B cell (primary cell): ENCODE data around the gene MEG3. TPM values are rescaled to one million over a fixed set of nuclear protein-coding genes. Genes with fewer than 3 reads are reported as not detected.

Experiments used
- ATAC-seq: fragments of 200-7000 bp; cut with Tn5 transposase; one replicate; pipeline ENCODE4 v1.10.0; 2021; ENCODE audit warnings: low read depth, mild to moderate bottlenecking, moderate number of reproducible peaks, moderate library complexity
- CTCF ChIA-PET: fragments of 350-600 bp; sonication (Branson Sonifier 250); formaldehyde crosslinking; loops from one replicate; lab custom pipeline; 2021; ENCODE audit warnings: antibody characterized with exemption, inconsistent platforms; lab: Charles Lee
- POLR2A ChIA-PET: fragments of 350-600 bp; sonication (Branson Sonifier 250); formaldehyde crosslinking; loops from one replicate; lab custom pipeline; 2021; ENCODE audit warnings: antibody characterized with exemption; lab: Charles Lee
- DNase-seq: peaks from one replicate; pipeline ENCODE4 v3.0.0; 2013
- H2AFZ ChIP-seq: 2 replicates; pipeline ENCODE4 v1.6.1; 2012; ENCODE audit warnings: mild to moderate bottlenecking, low read depth, low read length; ENCODE audit not compliant: insufficient read depth, poor library complexity, severe bottlenecking
- H3K27ac ChIP-seq, 2 donors: 1 replicate in 1 of 2; 2 replicates in 1 of 2; pipeline ENCODE4 v1.5.1; 2012 to 2013; ENCODE audit warnings: low read length in 2 of 2, mild to moderate bottlenecking in 2 of 2, moderate library complexity in 1 of 2
- H3K27me3 ChIP-seq, 4 experiments: fragments of 200-600 bp in 1 of 4; sonication (generic) in 1 of 4; replicated peaks in 1 of 4; 1 replicate in 2 of 4; 2 replicates in 2 of 4; pipeline versions ENCODE4 v1.6.1 to v1.7.0; 2013 to 2016; ENCODE audit warnings: low read length in 3 of 4, mild to moderate bottlenecking in 2 of 4, mixed read lengths in 1 of 4, moderate library complexity in 1 of 4; ENCODE audit not compliant: insufficient read depth in 4 of 4, control insufficient read depth in 3 of 4; ENCODE audit errors: control extremely low read depth in 1 of 4
- H3K36me3 ChIP-seq, 2 experiments: replicated peaks in 1 of 2; 1 replicate in 1 of 2; 2 replicates in 1 of 2; pipeline versions ENCODE4 v1.6.1 to v1.7.1; 2013; ENCODE audit warnings: low read length in 1 of 2; ENCODE audit not compliant: insufficient read depth in 2 of 2, control insufficient read depth in 1 of 2; ENCODE audit errors: control extremely low read depth in 1 of 2, extremely low read depth in 1 of 2
- H3K4me1 ChIP-seq, 2 donors: fragments of 200-600 bp in 1 of 2; sonication (generic) in 1 of 2; 1 replicate in 1 of 2; 2 replicates in 1 of 2; pipeline versions ENCODE4 v1.5.1 to v1.6.1; 2013 to 2017; ENCODE audit warnings: low read length in 2 of 2; ENCODE audit not compliant: control insufficient read depth in 2 of 2, insufficient read depth in 2 of 2
- H3K4me2 ChIP-seq: replicated peaks from 2 replicates; pipeline ENCODE3; 2012; ENCODE audit warnings: mild to moderate bottlenecking, low read depth, low read length; ENCODE audit not compliant: poor library complexity, severe bottlenecking
- H3K4me3 ChIP-seq, 5 experiments: fragments of 200-600 bp in 1 of 5; sonication (generic) in 1 of 5; 1 replicate in 3 of 5; 2 replicates in 2 of 5; pipeline versions ENCODE4 v1.5.1 to v1.7.0; 2011 to 2016; ENCODE audit warnings: low read length in 4 of 5, mild to moderate bottlenecking in 4 of 5, low read depth in 2 of 5, control low read depth in 1 of 5, moderate library complexity in 1 of 5; ENCODE audit not compliant: insufficient read depth in 1 of 5; ENCODE audit errors: control extremely low read depth in 1 of 5, extremely low read depth in 1 of 5
- H3K79me2 ChIP-seq: fragments of 200-600 bp; sonication (generic); one replicate; pipeline ENCODE4 v1.6.0; 2016; ENCODE audit warnings: low read length; ENCODE audit not compliant: control insufficient read depth, insufficient read depth
- H3K9ac ChIP-seq: fragments of 200-600 bp; sonication (generic); 2 replicates; pipeline ENCODE4 v1.6.1; 2017; ENCODE audit warnings: mild to moderate bottlenecking, low read length, moderate library complexity
- H3K9me3 ChIP-seq, 3 donors: one replicate each; pipeline versions ENCODE4 v1.6.1 to v1.7.1; 2013; ENCODE audit warnings: low read length in 2 of 3; ENCODE audit not compliant: control insufficient read depth in 2 of 3, insufficient read depth in 1 of 3; ENCODE audit errors: control extremely low read depth in 1 of 3
- H4K20me1 ChIP-seq: 2 replicates; pipeline ENCODE4 v1.6.0; 2012; ENCODE audit warnings: mild to moderate bottlenecking, low read length; ENCODE audit not compliant: insufficient read depth, control insufficient read depth, poor library complexity, severe bottlenecking
- H3K27ac Mint-ChIP-seq: one replicate; pipeline ENCODE4 v1.8.0; 2021; ENCODE audit warnings: mixed read lengths
- H3K27me3 Mint-ChIP-seq: one replicate; pipeline ENCODE4 v1.8.0; 2021; ENCODE audit warnings: mixed read lengths
- H3K4me1 Mint-ChIP-seq: one replicate; pipeline ENCODE4 v1.8.0; 2021; ENCODE audit warnings: mixed read lengths
- H3K4me3 Mint-ChIP-seq: one replicate; pipeline ENCODE4 v1.8.0; 2021; ENCODE audit warnings: mixed read lengths
- H3K9me3 Mint-ChIP-seq: one replicate; pipeline ENCODE4 v1.8.0; 2022; ENCODE audit warnings: mixed read lengths; ENCODE audit not compliant: insufficient read depth
- EZH2 ChIP-seq: IDR thresholded peaks from 2 replicates; pipeline ENCODE4 v1.6.1; 2012; ENCODE audit warnings: borderline replicate concordance, low read depth, mild to moderate bottlenecking, moderate library complexity, low read length; ENCODE audit not compliant: insufficient read depth, poor library complexity, severe bottlenecking
- WGBS: methylation state at CpG from one replicate; pipeline ENCODE4 v1.1.5; 2013; ENCODE audit warnings: missing lambda C conversion rate; ENCODE audit not compliant: insufficient coverage; 5-methylcytosine and 5-hydroxymethylcytosine counted together
- intact Hi-C: fragments of 100-400 bp; cut with micrococcal nuclease; formaldehyde crosslinking; loops from one replicate; pipeline ENCODE4 v1.10.0; 2022
- polyA plus RNA-seq: library from polyadenylated mRNA; depleted of rRNA; stranded (reverse); fragments of >200 nt; gene quantifications from 2 replicates; pipeline ENCODE4 v1.2.3, GENCODE V29; 2012
- small RNA-seq: library from RNA; depleted of rRNA; stranded (forward); fragments of <200 nt; gene quantifications from one replicate; pipeline ENCODE3, GENCODE V24; 2012; ENCODE audit warnings: low replicate concordance, low read depth; ENCODE audit not compliant: insufficient read length
- total RNA-seq, 2 donors: library from RNA; stranded (reverse); fragments of 120-200 nt in 1 of 2; gene quantifications; 1 replicate in 1 of 2; 2 replicates in 1 of 2; pipeline versions ENCODE4 v1.2.3 to v1.2.4, GENCODE V29; 2013 to 2022
- TF ChIP-seq, protein P1 (sequence below): fragments of 200-600 bp; IDR thresholded peaks from one replicate; pipeline ENCODE4 v1.8.0; 2022; ENCODE audit warnings: antibody characterized with exemption, mild to moderate bottlenecking

The MEG3 gene
- total and polyA plus RNA-seq, 2 donors (not counting 1 experiment from before 2014, with no cell fraction given) = 0.13 TPM; not detected in 1

DNA sequence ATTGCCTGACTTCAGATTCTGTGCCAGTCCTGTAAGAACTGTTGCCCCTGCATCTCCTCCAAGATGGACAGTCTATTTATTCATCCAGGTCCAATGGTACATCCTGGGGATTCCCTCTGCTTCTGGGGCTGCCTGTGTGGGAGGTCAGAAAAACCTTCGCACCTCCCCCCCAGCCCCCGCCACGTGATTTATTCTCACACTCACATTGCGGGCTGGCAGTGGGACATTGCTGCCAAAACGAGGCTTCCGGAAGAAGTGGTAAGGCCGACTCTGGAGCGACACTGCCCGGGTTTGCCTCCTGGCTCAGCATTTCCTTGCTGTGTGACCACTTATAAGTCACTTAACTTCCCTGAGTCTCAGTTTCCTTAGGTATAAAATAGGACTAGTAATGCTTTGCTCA, 83.5 kb downstream of the MEG3 start:
- H3K36me3 ChIP-seq = no peaks in the 10 kb centered on the region
- ChIA-PET CTCF (no interaction called here), POLR2A (no interaction called here)
- no peaks in the 10 kb centered on the region for H3K27me3 ChIP-seq
- no peaks in the 10 kb centered on the region for H4K20me1 ChIP-seq
- H3K9me3 ChIP-seq = peaks cover 0 to 3% (median 0%) of the 10 kb centered on the region in 3 donors
- TF ChIP-seq, protein P1, sequence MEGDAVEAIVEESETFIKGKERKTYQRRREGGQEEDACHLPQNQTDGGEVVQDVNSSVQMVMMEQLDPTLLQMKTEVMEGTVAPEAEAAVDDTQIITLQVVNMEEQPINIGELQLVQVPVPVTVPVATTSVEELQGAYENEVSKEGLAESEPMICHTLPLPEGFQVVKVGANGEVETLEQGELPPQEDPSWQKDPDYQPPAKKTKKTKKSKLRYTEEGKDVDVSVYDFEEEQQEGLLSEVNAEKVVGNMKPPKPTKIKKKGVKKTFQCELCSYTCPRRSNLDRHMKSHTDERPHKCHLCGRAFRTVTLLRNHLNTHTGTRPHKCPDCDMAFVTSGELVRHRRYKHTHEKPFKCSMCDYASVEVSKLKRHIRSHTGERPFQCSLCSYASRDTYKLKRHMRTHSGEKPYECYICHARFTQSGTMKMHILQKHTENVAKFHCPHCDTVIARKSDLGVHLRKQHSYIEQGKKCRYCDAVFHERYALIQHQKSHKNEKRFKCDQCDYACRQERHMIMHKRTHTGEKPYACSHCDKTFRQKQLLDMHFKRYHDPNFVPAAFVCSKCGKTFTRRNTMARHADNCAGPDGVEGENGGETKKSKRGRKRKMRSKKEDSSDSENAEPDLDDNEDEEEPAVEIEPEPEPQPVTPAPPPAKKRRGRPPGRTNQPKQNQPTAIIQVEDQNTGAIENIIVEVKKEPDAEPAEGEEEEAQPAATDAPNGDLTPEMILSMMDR = no peak
- TF ChIP-seq EZH2 = no peak
- Mint-ChIP-seq H3K27me3 (peaks cover 10% of the 10 kb centered on the region), H3K27ac (no peak overlapping the region), H3K9me3 (no peaks in the 10 kb centered on the region), H3K4me3 (no peak overlapping the region), H3K4me1 (no peaks in the 10 kb centered on the region)
- no peak overlapping the region for H3K4me2 ChIP-seq
- DNase-seq (no peak), ATAC-seq (no peak)
- H2AFZ ChIP-seq = no peak overlapping the region
- H3K4me3 ChIP-seq = no peak overlapping the region
- H3K9ac ChIP-seq = no peak overlapping the region
- H3K79me2 ChIP-seq = no peaks in the 10 kb centered on the region
- WGBS = 90% methylated on average over 5 of the region's 9 CpGs
- no peak overlapping the region for H3K27ac ChIP-seq
- H3K4me1 ChIP-seq = no peaks in the 10 kb centered on the region
- intact Hi-C loops = no loop called here

Small RNA genes within 50 kb of the gene (small RNA-seq; reads per million reads assigned to genes)
- gene AL117190.3 (not detected), gene MIR127 (not detected), gene MIR136 (not detected), gene MIR2392 (not detected), gene MIR337 (not detected), gene MIR431 (not detected), gene MIR432 (not detected), gene MIR433 (not detected), gene MIR493 (not detected), gene RF01928 (not detected), gene RF02145 (not detected), gene SNORD112 (not detected)

Other genes with a start within 250 kb of the MEG3 start
- gene BEGAIN, start 238.7 kb upstream of the MEG3 start, total RNA-seq = not detected in 2 replicates
- gene BEGAIN, start 238.7 kb upstream of the MEG3 start, polyA plus RNA-seq = 0.32 and 4.9 TPM in 2 replicates
- not detected in 2 replicates for gene DLK1, start 99.2 kb upstream of the MEG3 start, total RNA-seq
- gene DLK1, start 99.2 kb upstream of the MEG3 start, polyA plus RNA-seq = not detected in 2 replicates
- not detected in 2 replicates for gene RTL1, start 77.6 kb downstream of the MEG3 start, total RNA-seq
- not detected in 2 replicates for gene RTL1, start 77.6 kb downstream of the MEG3 start, polyA plus RNA-seq